SK-N-DZ (cell line): ENCODE results near the gene COX11.

Experiments used
- DNase-seq: peaks from one replicate; pipeline ENCODE4 v3.0.0-alpha.2; 2015; ENCODE audit warnings: low spot score

Gene COX11

GRCh38 chr17:54968988-54969332, 506 bp upstream of the COX11 start:
- no peak for DNase-seq

GRCh38 chr17:54967621-54968261, 713 bp downstream of the COX11 start:
- DNase-seq: no peak

- peak; percentile 53 for DNase-seq
Observed at GRCh38 chr17:54956791-54957190, 11.7 kb downstream of the COX11 start.

GRCh38 chr17:54951286-54951685, 17.2 kb downstream of the COX11 start:
- no peak for DNase-seq

- DNase-seq: no peak
Observed at GRCh38 chr17:54950116-54950515, 18.3 kb downstream of the COX11 start.

- no peak for DNase-seq
Observed at GRCh38 chr17:54948380-54948779, 20.1 kb downstream of the COX11 start.

- DNase-seq: no peak
Observed at GRCh38 chr17:54947396-54947795, 21.1 kb downstream of the COX11 start.

- no peak for DNase-seq
Observed at GRCh38 chr17:54945671-54946070, 22.8 kb downstream of the COX11 start.

GRCh38 chr17:54945231-54945630, 23.2 kb downstream of the COX11 start:
- DNase-seq: no peak

- no peak for DNase-seq
Observed at GRCh38 chr17:54944796-54945195, 23.7 kb downstream of the COX11 start.

- no peak for DNase-seq
Observed at GRCh38 chr17:54941285-54941684, 27.2 kb downstream of the COX11 start.

- DNase-seq: no peak
Observed at GRCh38 chr17:54937426-54937825, 31.0 kb downstream of the COX11 start.

GRCh38 chr17:54937018-54937417, 31.4 kb downstream of the COX11 start:
- DNase-seq: peak; percentile 89

- no peak for DNase-seq
Observed at GRCh38 chr17:54935471-54935870, 33.0 kb downstream of the COX11 start.

- DNase-seq: peak; percentile 56
Observed at GRCh38 chr17:54933921-54934320, 34.5 kb downstream of the COX11 start.

GRCh38 chr17:54932711-54933110, 35.7 kb downstream of the COX11 start:
- DNase-seq: no peak

GRCh38 chr17:54927525-54927924, 40.9 kb downstream of the COX11 start:
- DNase-seq: no peak

- DNase-seq: no peak
Observed at GRCh38 chr17:54924405-54924804, 44.0 kb downstream of the COX11 start.

GRCh38 chr17:54920819-54921218, 47.6 kb downstream of the COX11 start:
- no peak for DNase-seq

GRCh38 chr17:54919425-54919824, 49.0 kb downstream of the COX11 start:
- DNase-seq: no peak

GRCh38 chr17:54916721-54917120, 51.7 kb downstream of the COX11 start:
- no peak for DNase-seq
